ENCODE data around the gene MARCHF10.
"Not testable (repeated sequence)": the region's sequence is repeated elsewhere in the genome, so short reads cannot be mapped to it uniquely, and the experiment has no call there.

The MARCHF10 gene

GRCh38 chr17:62787366-62787765 is 20.7 kb downstream of the MARCHF10 start:
- DNase-seq (ENCODE audit: low read depth in 3 of 3, low spot score in 1 of 3): no peak

- no peak for DNase-seq (ENCODE audit: low read depth in 3 of 3, low spot score in 1 of 3)
Measured at GRCh38 chr17:62786646-62787045, 21.5 kb downstream of the MARCHF10 start.

GRCh38 chr17:62785983-62786382 is 22.1 kb downstream of the MARCHF10 start:
- DNase-seq (ENCODE audit: low read depth in 3 of 3, low spot score in 1 of 3): not testable (repeated sequence)

GRCh38 chr17:62782730-62783270 is 25.3 kb downstream of the MARCHF10 start:
- no peak for DNase-seq (ENCODE audit: low read depth in 3 of 3, low spot score in 1 of 3)

- no peak for DNase-seq (ENCODE audit: low read depth in 3 of 3, low spot score in 1 of 3)
Measured at GRCh38 chr17:62781831-62782251, 26.3 kb downstream of the MARCHF10 start.

- DNase-seq (ENCODE audit: low read depth in 3 of 3, low spot score in 1 of 3): no peak
Measured at GRCh38 chr17:62781356-62781755, 26.8 kb downstream of the MARCHF10 start.

GRCh38 chr17:62780951-62781350 is 27.2 kb downstream of the MARCHF10 start:
- no peak for DNase-seq (ENCODE audit: low read depth in 3 of 3, low spot score in 1 of 3)

- no peak for DNase-seq (ENCODE audit: low read depth in 3 of 3, low spot score in 1 of 3)
Measured at GRCh38 chr17:62780269-62780668, 27.8 kb downstream of the MARCHF10 start.

- DNase-seq (ENCODE audit: low read depth in 3 of 3, low spot score in 1 of 3): no peak
Measured at GRCh38 chr17:62778990-62779681, 29.0 kb downstream of the MARCHF10 start.

GRCh38 chr17:62775876-62776275 is 32.2 kb downstream of the MARCHF10 start:
- no peak for DNase-seq (ENCODE audit: low read depth in 3 of 3, low spot score in 1 of 3)

- DNase-seq (ENCODE audit: low read depth in 3 of 3, low spot score in 1 of 3): no peak
Measured at GRCh38 chr17:62774338-62774737, 33.8 kb downstream of the MARCHF10 start.

- no peak for DNase-seq (ENCODE audit: low read depth in 3 of 3, low spot score in 1 of 3)
Measured at GRCh38 chr17:62767997-62768396, 40.1 kb downstream of the MARCHF10 start.

- no peak for DNase-seq (ENCODE audit: low read depth in 3 of 3, low spot score in 1 of 3)
Measured at GRCh38 chr17:62765351-62765750, 42.8 kb downstream of the MARCHF10 start.

- DNase-seq (ENCODE audit: low read depth in 3 of 3, low spot score in 1 of 3): no peak
Measured at GRCh38 chr17:62763891-62764600, 44.1 kb downstream of the MARCHF10 start.

- no peak for DNase-seq (ENCODE audit: low read depth in 3 of 3, low spot score in 1 of 3)
Measured at GRCh38 chr17:62761884-62762283, 46.2 kb downstream of the MARCHF10 start.

- DNase-seq (ENCODE audit: low read depth in 3 of 3, low spot score in 1 of 3): no peak
Measured at GRCh38 chr17:62760945-62761267, 47.2 kb downstream of the MARCHF10 start.

GRCh38 chr17:62760059-62760944 is 47.8 kb downstream of the MARCHF10 start:
- no peak for DNase-seq (ENCODE audit: low read depth in 3 of 3, low spot score in 1 of 3)

GRCh38 chr17:62757500-62757951 is 50.6 kb downstream of the MARCHF10 start:
- no peak for DNase-seq (ENCODE audit: low read depth in 3 of 3, low spot score in 1 of 3)

GRCh38 chr17:62756198-62756597 is 51.9 kb downstream of the MARCHF10 start:
- DNase-seq (ENCODE audit: low read depth in 3 of 3, low spot score in 1 of 3): no peak

- DNase-seq (ENCODE audit: low read depth in 3 of 3, low spot score in 1 of 3): no peak
Measured at GRCh38 chr17:62755141-62755851, 52.8 kb downstream of the MARCHF10 start.

- DNase-seq (ENCODE audit: low read depth in 3 of 3, low spot score in 1 of 3): no peak
Measured at GRCh38 chr17:62754631-62755030, 53.5 kb downstream of the MARCHF10 start.
